Bronchial epithelial cell (primary cell): Measurements from ENCODE around the gene SCAMP2. TPM values are rescaled to one million over a fixed set of nuclear protein-coding genes. Genes with fewer than 3 reads are reported as not detected.
"Not testable (repeated sequence)": the region's sequence is repeated elsewhere in the genome, so short reads cannot be mapped to it uniquely, and the experiment has no call there.

Source experiments
- DNase-seq: peaks from one replicate; pipeline ENCODE4 v3.0.0-alpha.2; 2010; ENCODE audit warnings: low read depth
- FAIRE-seq: peaks from 2 replicates; lab custom pipeline; 2011; peaks lifted over from hg19 to GRCh38; lab: Jason Lieb, UNC
- H3K27me3 ChIP-seq: 2 replicates; pipeline ENCODE4 v1.5.1; 2011; ENCODE audit warnings: low read length; ENCODE audit not compliant: control insufficient read depth, insufficient read depth
- H3K36me3 ChIP-seq: 2 replicates; pipeline ENCODE4 v1.5.1; 2011; ENCODE audit warnings: low read length; ENCODE audit not compliant: control insufficient read depth, insufficient read depth
- H3K4me3 ChIP-seq: 2 replicates; pipeline ENCODE4 v1.5.1; 2011; ENCODE audit warnings: mild to moderate bottlenecking, low read depth, low read length, control low read depth
- CTCF ChIP-seq: IDR thresholded peaks from 2 replicates; pipeline ENCODE4 v1.5.1; 2011; ENCODE audit warnings: mild to moderate bottlenecking, moderate library complexity, low read length, control low read depth, inconsistent platforms; ENCODE audit not compliant: insufficient read depth, severe bottlenecking
- total RNA-seq: library from RNA; depleted of rRNA; stranded (reverse); fragments of >200 nt; gene quantifications from 2 replicates; pipeline ENCODE4 v1.2.1, GENCODE V29; 2014

SCAMP2 gene
- total RNA-seq, 1 donor from 2014 or later = 20.5 TPM

DNA sequence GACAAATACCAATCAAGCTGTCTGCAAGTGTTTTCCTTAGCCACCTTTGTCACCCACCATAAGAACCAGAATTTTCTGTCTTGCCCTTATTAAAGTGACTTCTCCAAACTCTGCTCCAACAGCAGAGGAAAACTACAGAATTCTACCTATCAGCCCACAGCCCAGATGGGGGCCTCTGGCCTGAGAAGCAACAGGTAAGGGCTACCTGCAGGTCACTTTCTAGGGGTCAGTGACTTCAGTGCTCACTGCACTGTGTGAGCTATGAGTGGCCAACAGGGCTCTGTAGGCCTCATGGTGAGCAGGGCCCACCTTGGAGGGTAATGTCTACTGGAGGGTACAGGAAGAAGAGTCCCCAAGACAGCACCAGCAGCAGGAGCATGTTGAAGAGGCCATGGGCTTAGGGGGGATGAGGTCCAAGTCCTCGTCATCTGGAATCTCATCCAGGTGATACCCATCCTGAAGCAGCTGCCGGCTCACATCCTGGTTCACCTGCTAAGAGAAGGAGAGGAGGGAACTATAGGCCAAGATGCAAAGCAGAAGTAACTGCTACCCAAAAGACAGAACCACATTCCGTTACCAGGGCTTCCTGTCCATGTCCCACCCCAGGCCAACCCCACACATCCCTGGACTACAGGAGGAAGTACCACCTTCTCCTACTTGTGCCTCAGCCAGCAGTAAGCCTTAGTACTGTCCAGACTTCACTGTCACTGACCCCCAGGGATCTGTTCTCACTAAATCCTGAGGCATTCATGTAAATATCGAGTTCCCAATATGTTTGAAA, 29.3 kb upstream of the SCAMP2 start:
- Histone ChIP-seq H3K4me3 (no peak overlapping the region), H3K36me3 (peaks cover 32% of the 10 kb centered on the region), H3K27me3 (no peaks in the 10 kb centered on the region)
- FAIRE-seq (no peak), DNase-seq (no peak)
- no peak for TF ChIP-seq CTCF

DNA sequence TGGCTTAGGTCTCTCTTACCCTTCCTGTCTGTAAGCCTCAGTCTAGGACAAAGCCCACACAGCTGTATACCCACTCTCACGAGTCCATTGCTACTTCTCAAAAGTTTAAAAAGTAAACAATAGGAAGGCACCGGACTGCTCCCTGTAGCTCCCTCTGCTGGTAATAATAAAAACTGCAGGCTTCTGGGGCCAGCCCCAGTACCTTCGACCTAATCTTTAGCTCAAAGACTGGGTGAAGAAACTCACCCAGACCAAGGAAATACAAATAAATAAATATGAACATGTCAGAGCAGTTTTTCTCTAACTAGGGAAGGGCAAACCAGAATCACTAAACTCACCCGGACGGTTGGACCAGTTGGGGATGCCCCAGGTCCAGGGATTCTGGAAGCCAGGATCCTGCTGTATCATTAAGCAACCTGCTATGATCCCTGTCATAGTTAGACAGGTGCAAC, 28.5 kb upstream of the SCAMP2 start:
- FAIRE-seq (no peak), DNase-seq (peak; percentile 43)
- no peak overlapping the region for H3K4me3 ChIP-seq
- TF ChIP-seq CTCF = peak; percentile 76
- H3K36me3 ChIP-seq = peaks cover 33% of the 10 kb centered on the region
- no peaks in the 10 kb centered on the region for H3K27me3 ChIP-seq

- TF ChIP-seq CTCF = no peak
- no peak overlapping the region for H3K4me3 ChIP-seq
- DNase-seq (no peak), FAIRE-seq (no peak)
- no peaks in the 10 kb centered on the region for H3K27me3 ChIP-seq
- peaks cover 22% of the 10 kb centered on the region for H3K36me3 ChIP-seq
Measured at GRCh38 chr15:74897300-74897701, 24.1 kb upstream of the SCAMP2 start.

GRCh38 chr15:74896316-74896715, 23.2 kb upstream of the SCAMP2 start:
- H3K36me3 ChIP-seq = peaks cover 21% of the 10 kb centered on the region
- no peak for FAIRE-seq
- H3K4me3 ChIP-seq = no peak overlapping the region
- TF ChIP-seq CTCF = no peak
- DNase-seq = no peak
- no peaks in the 10 kb centered on the region for H3K27me3 ChIP-seq

DNA sequence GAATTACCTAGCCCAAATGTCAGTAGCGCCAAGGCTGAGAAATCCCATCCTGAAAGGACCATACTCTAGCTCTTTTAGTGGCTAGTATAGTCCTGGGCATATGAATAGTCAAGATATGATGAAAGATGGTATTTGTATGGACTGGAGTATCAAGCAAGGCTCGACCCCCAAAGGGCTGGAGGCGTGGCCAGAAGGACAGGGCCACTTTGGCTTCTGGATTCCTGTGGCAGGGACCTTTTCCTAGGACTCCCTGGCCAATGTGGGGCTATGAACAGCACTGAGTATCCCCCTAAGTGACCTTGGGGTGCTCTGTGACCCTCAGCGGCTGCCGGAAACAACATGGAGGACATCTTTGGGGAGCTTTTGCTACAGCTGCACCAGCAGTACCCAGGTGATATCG, 22.7 kb upstream of the SCAMP2 start:
- Histone ChIP-seq H3K4me3 (no peak overlapping the region), H3K27me3 (no peaks in the 10 kb centered on the region), H3K36me3 (peaks cover 23% of the 10 kb centered on the region)
- TF ChIP-seq CTCF = no peak
- DNase-seq (no peak), FAIRE-seq (no peak)

GRCh38 chr15:74894383-74894782, 21.2 kb upstream of the SCAMP2 start:
- peaks cover 12% of the 10 kb centered on the region for H3K36me3 ChIP-seq
- FAIRE-seq, DNase-seq, H3K27me3 ChIP-seq, H3K4me3 ChIP-seq: not testable (repeated sequence)
